Activated CD4-positive, alpha-beta T cell treated with anti-CD3 and anti-CD28 coated beads for 36 hours (primary cell): Measurements from ENCODE around the gene LMBR1. TPM values are rescaled to one million over a fixed set of nuclear protein-coding genes. Genes with fewer than 3 reads are reported as not detected.
"Not testable (repeated sequence)": the region's sequence is repeated elsewhere in the genome, so short reads cannot be mapped to it uniquely, and the experiment has no call there.

Experiments
- ATAC-seq: fragments of 200-7000 bp; cut with Tn5 transposase; one replicate; pipeline ENCODE4 v1.10.0; 2021; ENCODE audit warnings: mild to moderate bottlenecking, moderate library complexity
- CTCF ChIA-PET: fragments of 350-600 bp; sonication (Branson Sonifier 250); formaldehyde crosslinking; loops from one replicate; lab custom pipeline; 2021; ENCODE audit warnings: antibody characterized with exemption; lab: Charles Lee
- POLR2A ChIA-PET: fragments of 350-600 bp; sonication (Branson Sonifier 250); formaldehyde crosslinking; loops from one replicate; lab custom pipeline; 2021; ENCODE audit warnings: antibody characterized with exemption, inconsistent platforms; lab: Charles Lee
- DNase-seq: peaks from one replicate; pipeline ENCODE4 v3.0.0-alpha.2; 2020
- H3K27ac Mint-ChIP-seq: one replicate; pipeline ENCODE4 v1.8.0; 2021; ENCODE audit warnings: mixed read lengths
- H3K27me3 Mint-ChIP-seq: one replicate; pipeline ENCODE4 v1.8.0; 2021; ENCODE audit warnings: mixed read lengths
- H3K36me3 Mint-ChIP-seq: one replicate; pipeline ENCODE4 v1.8.0; 2021; ENCODE audit warnings: low read depth, mixed read lengths
- H3K4me1 Mint-ChIP-seq: one replicate; pipeline ENCODE4 v1.8.0; 2021; ENCODE audit warnings: mixed read lengths
- H3K4me3 Mint-ChIP-seq: one replicate; pipeline ENCODE4 v1.8.0; 2021; ENCODE audit warnings: mild to moderate bottlenecking, moderate library complexity, mixed read lengths
- H3K9me3 Mint-ChIP-seq: one replicate; pipeline ENCODE4 v1.8.0; 2021; ENCODE audit warnings: low read depth, mixed read lengths
- intact Hi-C, 2 experiments: fragments of 100-400 bp; cut with DNase I in 1 of 2; cut with micrococcal nuclease in 1 of 2; formaldehyde crosslinking; loops; one replicate each; pipeline versions ENCODE4 v1.14.2 to v1.15.1; 2022 to 2024; cut with DNase I, micrococcal nuclease
- total RNA-seq, 2 experiments: library from RNA; stranded (reverse); gene quantifications; one replicate each; pipeline ENCODE4 v1.2.3, GENCODE V29; 2021

LMBR1 gene
- total RNA-seq, 2 experiments from 2014 or later: 31.0 to 39.0 TPM

GRCh38 chr7:156900093-156900492 lies 7.1 kb upstream of the LMBR1 start:
- CTCF ChIA-PET: interaction anchor here (0.6 kb wide), 1 partner anchor 49 kb away, joined by 3 read pairs; no protein-coding TSS in a partner anchor
- DNase-seq, H3K36me3 Mint-ChIP-seq, intact Hi-C loops, POLR2A ChIA-PET, H3K4me3 Mint-ChIP-seq, ATAC-seq, H3K27me3 Mint-ChIP-seq, H3K27ac Mint-ChIP-seq, H3K9me3 Mint-ChIP-seq: not testable (repeated sequence)
- peaks cover 25% of the 10 kb centered on the region for H3K4me1 Mint-ChIP-seq

DNA sequence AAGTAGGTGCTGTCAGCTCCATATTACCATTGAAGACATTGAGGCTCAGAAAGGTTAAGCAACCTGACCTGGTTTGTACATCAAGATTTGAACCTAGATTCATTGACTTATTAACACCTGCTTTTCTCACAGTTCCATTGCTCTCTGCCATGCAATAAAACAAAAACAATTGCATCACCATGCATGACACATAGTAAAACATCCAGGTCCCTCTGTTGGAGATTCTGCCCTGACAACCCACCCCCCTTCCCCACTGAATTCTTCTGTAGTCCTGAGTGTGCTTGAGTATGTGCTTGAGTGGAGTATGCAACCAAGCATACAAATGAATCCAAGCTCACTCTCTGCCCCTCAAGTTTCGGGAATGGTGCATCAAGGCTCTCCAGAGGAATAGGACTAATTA lies 6.0 kb upstream of the LMBR1 start:
- DNase-seq (no peak), ATAC-seq (no peak)
- CTCF ChIA-PET: interaction anchor here (0.5 kb wide), 1 partner anchor 1213 kb away, joined by 3 read pairs; no protein-coding TSS in a partner anchor
- POLR2A ChIA-PET: no interaction called here
- H3K27ac Mint-ChIP-seq: no peak overlapping the region
- H3K36me3 Mint-ChIP-seq: no peaks in the 10 kb centered on the region
- H3K9me3 Mint-ChIP-seq: no peaks in the 10 kb centered on the region
- H3K27me3 Mint-ChIP-seq: no peaks in the 10 kb centered on the region
- H3K4me3 Mint-ChIP-seq: no peak overlapping the region
- peaks cover 33% of the 10 kb centered on the region for H3K4me1 Mint-ChIP-seq
- intact Hi-C loops: no loop called here

DNA sequence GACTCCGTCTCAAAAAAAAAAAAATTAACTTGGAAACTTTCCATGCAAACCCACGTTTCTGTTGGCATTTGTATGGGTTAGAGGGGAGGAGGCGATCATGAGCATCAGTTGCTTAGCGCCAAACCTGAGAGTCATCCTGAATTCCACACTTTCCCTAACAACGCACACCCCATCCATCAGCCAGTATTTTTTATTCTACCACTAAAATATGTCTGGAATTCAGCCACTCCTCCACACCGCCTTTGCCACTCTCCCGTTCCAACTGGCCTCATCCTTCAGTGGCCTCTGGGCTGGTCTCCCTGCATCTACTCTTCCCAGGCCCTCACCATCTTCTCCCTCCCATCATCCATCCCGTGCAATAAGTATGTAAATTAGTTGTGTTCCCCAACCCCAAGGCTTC lies 4.7 kb upstream of the LMBR1 start:
- H3K9me3 Mint-ChIP-seq: no peaks in the 10 kb centered on the region
- intact Hi-C loops: no loop called here
- POLR2A ChIA-PET: no interaction called here

DNA sequence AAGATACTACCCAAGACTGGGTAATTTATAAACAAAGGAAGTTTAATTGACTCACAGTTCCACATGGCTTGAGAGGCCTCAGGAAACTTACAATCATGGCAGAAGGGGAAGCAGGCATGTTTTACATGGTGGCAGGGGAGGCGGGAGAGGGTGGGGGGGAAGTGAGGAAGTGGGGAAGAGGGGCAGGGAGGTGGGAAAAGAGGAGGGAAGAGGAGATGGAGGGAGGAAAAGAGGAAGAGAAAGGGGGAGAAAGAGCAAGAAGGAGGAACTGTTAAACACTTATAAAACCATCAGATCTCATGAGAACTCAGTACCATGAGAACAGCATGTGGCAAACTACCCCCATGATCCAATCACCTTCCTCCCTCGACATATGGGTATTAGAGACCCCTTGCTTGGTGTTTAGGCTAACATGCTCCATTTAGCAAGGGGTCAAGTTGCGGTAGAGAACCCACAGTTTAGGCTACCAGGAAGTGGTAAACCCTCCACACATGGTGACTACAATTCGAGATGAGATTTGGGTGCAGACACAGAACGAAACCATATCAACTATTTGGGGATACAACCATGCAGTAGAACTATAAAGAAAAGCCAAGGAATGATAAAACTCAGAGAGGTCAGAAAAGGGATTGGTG lies 3.5 kb upstream of the LMBR1 start:
- intact Hi-C loops: no loop called here
- no peaks in the 10 kb centered on the region for H3K9me3 Mint-ChIP-seq
- CTCF ChIA-PET: interaction anchor here (0.6 kb wide), 1 partner anchor 10 kb away, joined by 3 read pairs; no protein-coding TSS in a partner anchor
- H3K27me3 Mint-ChIP-seq: no peaks in the 10 kb centered on the region
- peaks cover 31% of the 10 kb centered on the region for H3K4me1 Mint-ChIP-seq
- DNase-seq (no peak), ATAC-seq (no peak)
- H3K4me3 Mint-ChIP-seq: no peak overlapping the region
- H3K36me3 Mint-ChIP-seq: no peaks in the 10 kb centered on the region
- no peak overlapping the region for H3K27ac Mint-ChIP-seq
- POLR2A ChIA-PET: no interaction called here

More for the DNA sequence above, 4.7 kb upstream of the LMBR1 start:
- no peak for ATAC-seq
- Mint-ChIP-seq H3K27ac (no peak overlapping the region), H3K4me1 (peaks cover 26% of the 10 kb centered on the region), H3K4me3 (no peak overlapping the region), H3K27me3 (no peaks in the 10 kb centered on the region), H3K36me3 (no peaks in the 10 kb centered on the region)
- DNase-seq: no peak
- CTCF ChIA-PET: no interaction called here

DNA sequence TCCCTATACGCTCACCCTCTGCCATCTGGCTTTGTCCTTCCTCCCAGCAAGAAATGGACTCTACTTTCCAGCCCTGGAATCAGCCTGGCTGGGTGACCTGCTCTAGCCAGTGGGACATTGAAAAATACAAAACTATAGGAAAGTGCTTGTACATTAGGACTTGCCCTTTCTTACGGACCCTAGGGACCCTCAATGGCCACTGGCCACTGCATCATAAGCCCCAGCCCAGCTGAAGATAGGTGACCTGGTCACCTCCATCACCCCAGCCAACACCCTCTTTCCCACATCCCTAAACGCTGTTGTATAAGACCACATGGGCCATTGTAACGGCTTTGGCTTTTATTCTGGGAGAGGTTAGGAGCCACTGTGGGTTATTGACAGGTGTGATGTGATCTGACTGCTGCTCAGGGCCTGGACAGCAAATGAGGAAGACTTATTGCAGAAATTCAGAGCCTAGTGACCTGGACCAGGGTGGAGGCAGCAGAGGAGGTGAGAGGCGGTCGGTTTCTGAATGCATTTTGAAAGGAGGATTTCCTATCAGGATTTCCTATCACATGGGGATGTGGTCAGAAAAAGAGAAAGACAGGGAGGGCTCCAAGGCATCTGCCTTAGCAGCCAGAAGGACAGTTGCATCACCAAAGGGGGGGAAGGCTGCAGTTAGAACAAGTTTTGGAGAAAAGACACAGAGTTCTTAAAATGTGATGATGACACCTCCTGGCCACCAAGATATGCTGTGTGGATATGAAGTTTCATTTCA lies 2.2 kb upstream of the LMBR1 start:
- DNase-seq: no peak
- no peaks in the 10 kb centered on the region for H3K27me3 Mint-ChIP-seq
- ChIA-PET CTCF (interaction anchor here (0.6 kb wide), 1 partner anchor 52 kb away, joined by 3 read pairs; no protein-coding TSS in a partner anchor), POLR2A (no interaction called here)
- ATAC-seq: no peak
- H3K36me3 Mint-ChIP-seq: no peaks in the 10 kb centered on the region
- peak overlapping the region; percentile 28 for H3K27ac Mint-ChIP-seq
- intact Hi-C loops: no loop called here
- no peak overlapping the region for H3K4me3 Mint-ChIP-seq
- H3K4me1 Mint-ChIP-seq: peaks cover 33% of the 10 kb centered on the region
- no peaks in the 10 kb centered on the region for H3K9me3 Mint-ChIP-seq

DNA sequence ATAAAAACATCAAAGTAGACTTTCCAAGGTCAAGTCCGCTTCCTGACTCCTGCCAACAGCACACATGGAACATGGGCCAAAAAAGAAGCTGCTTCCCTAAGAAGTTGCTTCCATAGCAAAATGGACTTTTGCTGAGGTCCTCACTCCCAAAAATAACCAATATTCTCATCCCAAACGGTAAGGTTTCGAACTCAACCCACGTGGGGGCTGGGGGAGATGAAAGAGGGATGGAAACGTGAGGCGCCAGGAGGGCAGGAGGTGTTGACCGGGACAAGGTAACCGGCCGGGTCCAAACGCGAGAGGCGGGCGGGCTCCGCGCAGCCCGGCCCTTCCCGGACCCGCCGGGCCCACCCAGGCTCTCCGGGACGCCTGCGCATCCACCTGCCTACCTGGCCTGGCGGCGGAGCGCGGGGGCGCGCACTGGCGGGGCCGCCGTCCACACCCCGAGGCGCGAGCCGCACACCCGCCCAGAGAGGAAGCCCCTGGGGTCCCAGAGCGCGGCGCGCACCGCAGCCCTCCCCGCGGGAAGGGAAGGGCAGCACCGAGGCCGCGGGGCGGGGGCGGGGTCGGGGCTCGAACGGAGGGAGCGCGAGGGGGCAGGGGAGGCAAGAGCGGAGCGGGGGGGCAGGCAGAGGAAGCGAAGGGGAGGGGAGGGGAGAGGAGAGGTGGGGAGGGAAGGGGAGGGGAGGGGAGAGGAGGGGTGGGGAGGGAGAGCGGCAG lies 742 bp downstream of the LMBR1 start:
- H3K36me3 Mint-ChIP-seq: peaks cover 6% of the 10 kb centered on the region
- ChIA-PET POLR2A (no interaction called here), CTCF (no interaction called here)
- H3K4me3 Mint-ChIP-seq: peak overlapping the region; percentile 88
- intact Hi-C loops: loop anchor here (2.0 kb wide), 3 partner anchors 57 to 1247 kb away; partner anchors contain the start of genes NOM1 (in 1 of the 2), RBM33 (in 1 of the 2) and UBE3C (in 1 of the 2)
- H3K27ac Mint-ChIP-seq: peak overlapping the region; percentile 89
- no peaks in the 10 kb centered on the region for H3K9me3 Mint-ChIP-seq
- peaks cover 42% of the 10 kb centered on the region for H3K4me1 Mint-ChIP-seq
- no peaks in the 10 kb centered on the region for H3K27me3 Mint-ChIP-seq
- ATAC-seq (peak; percentile 10), DNase-seq (peak; percentile 77)

DNA sequence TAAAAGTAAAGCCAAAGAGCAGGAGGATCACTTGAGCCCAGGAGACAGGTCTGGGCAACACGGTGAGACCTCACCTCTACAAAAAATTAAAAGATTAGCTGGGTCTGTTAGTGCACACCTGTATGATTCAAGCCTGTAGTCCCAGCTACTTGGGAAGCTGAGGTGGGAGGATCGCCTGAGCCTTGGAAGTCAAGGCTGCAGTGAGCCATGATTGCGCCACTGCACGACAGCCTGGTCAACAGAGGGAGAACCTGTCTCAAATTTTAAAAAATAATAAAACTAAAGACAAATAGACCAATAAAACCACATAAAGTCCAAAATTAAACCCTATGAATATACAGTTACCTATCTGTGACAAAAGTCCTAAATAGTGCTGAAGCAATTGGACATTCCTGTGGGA lies 3.2 kb downstream of the LMBR1 start:
- Mint-ChIP-seq H3K9me3 (no peaks in the 10 kb centered on the region), H3K4me3 (no peak overlapping the region), H3K4me1 (peaks cover 21% of the 10 kb centered on the region), H3K27ac (no peak overlapping the region), H3K36me3 (peaks cover 9% of the 10 kb centered on the region), H3K27me3 (no peaks in the 10 kb centered on the region)
- no peak for DNase-seq
- ATAC-seq: no peak
- intact Hi-C loops: no loop called here
- ChIA-PET CTCF (no interaction called here), POLR2A (no interaction called here)

- H3K27ac Mint-ChIP-seq: no peak overlapping the region
- no peaks in the 10 kb centered on the region for H3K27me3 Mint-ChIP-seq
- CTCF ChIA-PET: no interaction called here
- peaks cover 11% of the 10 kb centered on the region for H3K36me3 Mint-ChIP-seq
- DNase-seq (no peak), ATAC-seq (no peak)
- intact Hi-C loops: no loop called here
- POLR2A ChIA-PET: no interaction called here
- peaks cover 21% of the 10 kb centered on the region for H3K4me1 Mint-ChIP-seq
- H3K9me3 Mint-ChIP-seq: no peaks in the 10 kb centered on the region
- H3K4me3 Mint-ChIP-seq: no peak overlapping the region
Measured at GRCh38 chr7:156889089-156889488, 3.9 kb downstream of the LMBR1 start.

DNA sequence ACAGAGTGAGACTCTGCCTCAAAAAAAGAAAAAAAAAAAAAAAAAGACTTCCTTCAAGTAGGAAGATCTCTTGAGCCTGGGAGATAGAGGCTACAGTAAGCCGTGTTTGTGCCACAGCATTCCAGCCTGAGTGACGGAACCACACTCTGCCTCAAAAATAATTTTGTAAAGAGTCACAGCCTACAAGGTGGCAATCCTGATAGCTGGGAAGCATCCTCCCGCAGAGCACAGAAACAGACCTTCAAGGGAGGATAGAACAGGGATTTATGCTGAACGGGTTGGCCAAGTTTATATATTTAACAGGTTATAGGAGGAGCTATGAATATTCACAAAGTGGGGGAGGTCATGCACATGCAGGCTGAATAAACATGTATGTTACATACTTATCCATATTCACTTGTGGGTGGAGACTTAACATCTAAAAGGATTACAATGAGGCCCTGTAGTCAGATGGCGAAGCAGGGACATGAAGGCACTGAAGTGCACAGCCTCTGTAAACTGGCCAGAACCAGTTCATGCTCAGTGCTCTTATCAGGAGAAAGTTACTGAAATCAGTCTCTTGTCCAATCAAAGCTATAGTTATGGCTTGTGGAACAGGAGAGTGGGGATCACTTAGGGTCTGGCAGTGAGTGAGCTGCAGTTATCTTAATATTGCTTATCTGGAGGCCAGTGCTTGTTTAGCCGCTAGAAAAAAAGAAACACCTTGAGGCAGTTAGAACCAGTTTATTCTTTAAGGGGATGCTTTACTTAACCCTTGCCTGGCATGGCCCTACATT lies 6.8 kb downstream of the LMBR1 start:
- Mint-ChIP-seq H3K9me3 (no peaks in the 10 kb centered on the region), H3K4me1 (peaks cover 32% of the 10 kb centered on the region), H3K27ac (no peak overlapping the region), H3K36me3 (peaks cover 26% of the 10 kb centered on the region), H3K27me3 (no peaks in the 10 kb centered on the region), H3K4me3 (no peak overlapping the region)
- ChIA-PET POLR2A (interaction anchor here (0.7 kb wide), 1 partner anchor 15 kb away, joined by 8 read pairs; no protein-coding TSS in a partner anchor), CTCF (no interaction called here)
- intact Hi-C loops: no loop called here
- DNase-seq (no peak), ATAC-seq (no peak)

GRCh38 chr7:156881679-156882078 lies 11.3 kb downstream of the LMBR1 start:
- Mint-ChIP-seq H3K4me3 (no peak overlapping the region), H3K36me3 (peaks cover 42% of the 10 kb centered on the region), H3K9me3 (peaks cover 23% of the 10 kb centered on the region), H3K27ac (no peak overlapping the region), H3K4me1 (peaks cover 39% of the 10 kb centered on the region), H3K27me3 (no peaks in the 10 kb centered on the region)
- ChIA-PET CTCF (no interaction called here), POLR2A (no interaction called here)
- ATAC-seq (peak; percentile 42), DNase-seq (no peak)
- intact Hi-C loops: no loop called here

DNA sequence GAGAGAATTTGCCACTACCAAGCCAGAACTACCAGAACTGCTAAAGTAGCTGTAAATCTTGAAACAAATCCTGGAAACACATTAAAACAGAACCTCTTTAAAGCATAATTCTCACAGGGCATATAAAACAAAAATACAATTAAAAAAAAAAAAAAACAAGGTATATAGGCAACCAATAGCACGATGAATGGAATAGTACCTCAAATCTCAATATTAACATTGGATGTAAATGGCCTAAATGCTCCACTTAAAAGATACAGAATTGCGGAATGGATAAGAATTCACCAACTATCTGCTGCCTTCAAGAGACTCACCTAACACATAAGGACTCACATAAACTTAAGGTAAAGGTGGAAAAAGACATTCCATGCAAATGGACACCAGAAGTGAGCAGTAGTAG lies 17.2 kb downstream of the LMBR1 start:
- ChIA-PET CTCF (interaction anchor here (1.5 kb wide), 1 partner anchor 11 kb away, joined by 3 read pairs; no protein-coding TSS in a partner anchor), POLR2A (interaction anchor here (0.6 kb wide), 1 partner anchor 1503 kb away, joined by 3 read pairs; no protein-coding TSS in a partner anchor)
- Mint-ChIP-seq H3K27me3 (no peaks in the 10 kb centered on the region), H3K9me3 (peaks cover 36% of the 10 kb centered on the region), H3K4me3 (no peak overlapping the region), H3K4me1 (peaks cover 26% of the 10 kb centered on the region), H3K36me3 (peaks cover 61% of the 10 kb centered on the region), H3K27ac (no peak overlapping the region)
- no peak for ATAC-seq
- no peak for DNase-seq
- intact Hi-C loops: no loop called here
